Left ventricle myocardium inferior (tissue), 1 donor: ENCODE results near the gene SLC24A3. TPM values are rescaled to one million over a fixed set of nuclear protein-coding genes. Genes with fewer than 3 reads are reported as not detected.

ENCODE experiments used
- DNase-seq: peaks from one replicate; pipeline ENCODE4 v3.0.0-alpha.2; 2020
- H3K27ac ChIP-seq: fragments of 200-600 bp; replicated peaks from 2 replicates; pipeline ENCODE4 v1.8.0; 2021
- H3K27me3 ChIP-seq: fragments of 200-600 bp; 2 replicates; pipeline ENCODE4 v1.8.0; 2021; ENCODE audit warnings: low read depth
- H3K36me3 ChIP-seq: fragments of 200-600 bp; 2 replicates; pipeline ENCODE4 v1.8.0; 2021
- H3K4me1 ChIP-seq: fragments of 200-600 bp; 2 replicates; pipeline ENCODE4 v1.8.0; 2021
- H3K4me3 ChIP-seq: fragments of 200-600 bp; 2 replicates; pipeline ENCODE4 v1.8.0; 2021; ENCODE audit warnings: mild to moderate bottlenecking, moderate library complexity
- H3K9me3 ChIP-seq: fragments of 200-600 bp; replicated peaks from 2 replicates; pipeline ENCODE4 v1.8.0; 2021
- intact Hi-C: fragments of 100-400 bp; cut with micrococcal nuclease; formaldehyde crosslinking; loops from one replicate; pipeline ENCODE4 v1.11.0; 2022
- total RNA-seq: library from RNA; stranded (reverse); fragmentation: NEBNext Ultra II Directional; extraction: Animal tissue kit (Norgen Biotek cat#: 25700); gene quantifications from one replicate; pipeline ENCODE4 v1.2.1, GENCODE V29; 2021
- TF ChIP-seq, protein P1 (sequence below): fragments of 200-600 bp; IDR thresholded peaks from 2 replicates; pipeline ENCODE4 v1.8.0; 2021; ENCODE audit warnings: antibody characterized with exemption, mild to moderate bottlenecking, borderline replicate concordance
- donor health status: DM: no; HTN: yes; CAD: no; lungs with severe emphysema.

The SLC24A3 gene
- total RNA-seq, 1 donor from 2014 or later, result 1.3 TPM

DNA sequence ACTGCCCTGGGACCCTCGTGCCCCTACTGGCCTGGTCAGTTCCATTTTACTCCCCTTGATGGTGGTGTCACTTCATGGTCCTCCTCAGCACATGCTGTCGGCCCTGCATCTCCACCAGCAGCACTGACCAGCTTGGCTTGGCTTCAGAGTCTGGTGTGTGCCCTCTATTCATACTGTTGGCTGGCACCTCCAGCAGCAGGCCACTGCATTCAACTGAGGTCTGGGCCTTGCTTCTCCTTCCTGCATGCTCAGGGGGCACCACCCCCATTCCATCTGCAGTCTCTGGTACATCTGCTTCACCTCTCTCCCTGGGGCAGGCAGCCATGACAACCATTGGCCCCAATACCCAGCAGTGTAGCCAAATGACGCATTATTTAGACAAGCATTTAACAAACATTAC is 155.9 kb downstream of the SLC24A3 start:
- no peak for DNase-seq
- TF ChIP-seq, protein P1, sequence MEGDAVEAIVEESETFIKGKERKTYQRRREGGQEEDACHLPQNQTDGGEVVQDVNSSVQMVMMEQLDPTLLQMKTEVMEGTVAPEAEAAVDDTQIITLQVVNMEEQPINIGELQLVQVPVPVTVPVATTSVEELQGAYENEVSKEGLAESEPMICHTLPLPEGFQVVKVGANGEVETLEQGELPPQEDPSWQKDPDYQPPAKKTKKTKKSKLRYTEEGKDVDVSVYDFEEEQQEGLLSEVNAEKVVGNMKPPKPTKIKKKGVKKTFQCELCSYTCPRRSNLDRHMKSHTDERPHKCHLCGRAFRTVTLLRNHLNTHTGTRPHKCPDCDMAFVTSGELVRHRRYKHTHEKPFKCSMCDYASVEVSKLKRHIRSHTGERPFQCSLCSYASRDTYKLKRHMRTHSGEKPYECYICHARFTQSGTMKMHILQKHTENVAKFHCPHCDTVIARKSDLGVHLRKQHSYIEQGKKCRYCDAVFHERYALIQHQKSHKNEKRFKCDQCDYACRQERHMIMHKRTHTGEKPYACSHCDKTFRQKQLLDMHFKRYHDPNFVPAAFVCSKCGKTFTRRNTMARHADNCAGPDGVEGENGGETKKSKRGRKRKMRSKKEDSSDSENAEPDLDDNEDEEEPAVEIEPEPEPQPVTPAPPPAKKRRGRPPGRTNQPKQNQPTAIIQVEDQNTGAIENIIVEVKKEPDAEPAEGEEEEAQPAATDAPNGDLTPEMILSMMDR, result no peak
- Histone ChIP-seq H3K27me3 (no peaks in the 10 kb centered on the region), H3K4me1 (no peaks in the 10 kb centered on the region), H3K36me3 (no peaks in the 10 kb centered on the region), H3K27ac (no peak overlapping the region), H3K9me3 (no peaks in the 10 kb centered on the region), H3K4me3 (no peak overlapping the region)
- intact Hi-C loops, result no loop called here

DNA sequence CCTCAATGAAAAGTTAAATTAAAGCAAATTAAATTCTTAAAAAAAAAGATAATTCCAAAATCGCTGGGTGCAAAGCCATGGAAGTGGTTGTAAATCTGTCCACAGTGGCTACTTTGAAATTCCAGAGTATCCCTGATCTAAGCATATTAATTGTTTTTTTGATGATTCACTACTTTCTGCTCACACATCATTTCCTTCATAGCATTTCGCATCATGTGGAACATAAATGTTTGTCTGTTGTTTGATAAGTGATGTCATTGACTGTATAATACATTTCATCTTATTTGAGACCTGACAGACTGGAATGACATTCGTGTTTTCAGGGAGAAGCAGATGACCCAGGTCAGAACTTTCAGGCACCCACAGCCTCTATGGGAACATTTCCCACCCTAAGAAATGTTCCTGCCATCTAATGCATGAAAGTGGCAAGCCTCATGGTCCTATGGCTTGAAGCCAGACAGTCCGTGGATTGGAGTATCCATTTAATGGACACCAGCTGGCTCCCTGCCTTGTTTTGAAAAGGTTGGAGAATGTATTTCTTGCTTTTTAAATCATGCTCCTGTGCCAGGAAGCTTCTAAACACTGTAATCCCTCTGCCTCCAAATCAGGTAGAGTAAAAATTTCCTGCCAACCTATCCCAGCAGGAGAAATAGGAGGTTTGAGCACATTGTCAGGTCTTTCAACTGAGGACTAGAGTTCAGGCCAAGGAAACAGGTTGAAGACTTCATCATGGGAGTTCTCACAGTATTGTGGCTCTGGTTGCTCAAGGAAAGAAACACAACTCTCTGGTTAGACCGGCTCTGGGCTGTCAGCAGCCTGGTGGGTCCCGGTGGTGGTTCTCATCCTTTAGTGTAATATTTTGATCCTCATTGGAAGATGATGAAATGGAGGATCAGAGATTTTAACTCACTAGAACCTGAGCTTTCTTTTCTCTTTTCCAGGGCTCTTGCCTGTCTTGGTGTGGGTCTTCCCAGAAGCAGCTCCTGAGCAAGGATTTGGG is 157.9 kb downstream of the SLC24A3 start:
- H3K36me3 ChIP-seq, result no peaks in the 10 kb centered on the region
- no peak for DNase-seq
- no peak overlapping the region for H3K4me3 ChIP-seq
- no peaks in the 10 kb centered on the region for H3K27me3 ChIP-seq
- H3K9me3 ChIP-seq, result no peaks in the 10 kb centered on the region
- intact Hi-C loops, result no loop called here
- no peak overlapping the region for H3K27ac ChIP-seq
- TF ChIP-seq, protein P1, result no peak
- H3K4me1 ChIP-seq, result peaks cover 1% of the 10 kb centered on the region

DNA sequence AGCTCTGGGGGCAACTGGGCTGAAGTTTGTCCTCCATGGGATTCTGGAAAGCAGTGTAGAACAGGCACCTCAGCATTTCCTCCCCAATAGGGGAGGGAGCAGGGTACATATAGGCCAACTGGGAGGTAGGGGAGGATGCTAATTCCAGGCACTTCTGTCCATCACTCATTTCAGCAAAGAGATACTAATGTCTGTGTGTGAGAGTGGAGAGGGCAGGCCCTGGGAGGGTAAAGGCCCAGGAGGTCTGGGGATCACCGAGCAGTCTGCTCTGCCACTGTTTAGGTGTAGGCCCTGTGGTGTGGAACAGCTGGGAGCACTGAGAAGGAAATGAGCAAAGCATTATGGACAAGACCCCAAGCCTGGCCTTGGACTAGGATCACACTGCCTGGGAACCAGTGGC is 158.7 kb downstream of the SLC24A3 start:
- Histone ChIP-seq H3K4me1 (peaks cover 9% of the 10 kb centered on the region), H3K36me3 (no peaks in the 10 kb centered on the region), H3K27me3 (no peaks in the 10 kb centered on the region), H3K27ac (no peak overlapping the region), H3K9me3 (no peaks in the 10 kb centered on the region), H3K4me3 (no peak overlapping the region)
- intact Hi-C loops, result no loop called here
- DNase-seq, result no peak
- TF ChIP-seq, protein P1, result no peak

DNA sequence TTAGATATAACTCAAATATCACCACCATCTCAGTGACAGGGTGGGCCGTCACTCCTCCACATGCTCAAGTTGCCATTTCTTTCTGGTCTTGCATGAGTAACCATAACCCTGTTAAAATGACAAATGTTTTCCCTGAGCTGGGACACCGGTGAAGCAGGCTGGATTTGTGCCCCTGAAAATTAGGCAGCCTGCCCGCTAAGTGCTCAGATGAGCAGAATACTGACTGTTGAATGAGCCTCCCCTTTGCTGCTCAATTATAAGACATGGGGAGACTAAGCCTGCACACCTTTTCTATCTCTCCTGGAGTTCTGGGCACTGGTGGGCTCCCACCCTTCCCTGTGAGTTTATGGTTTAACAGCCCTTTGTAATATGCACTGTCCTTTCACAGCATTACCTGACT is 161.8 kb downstream of the SLC24A3 start:
- Histone ChIP-seq H3K27me3 (no peaks in the 10 kb centered on the region), H3K27ac (no peak overlapping the region), H3K4me1 (peaks cover 15% of the 10 kb centered on the region), H3K9me3 (no peaks in the 10 kb centered on the region), H3K4me3 (no peak overlapping the region), H3K36me3 (no peaks in the 10 kb centered on the region)
- no peak for DNase-seq
- TF ChIP-seq, protein P1, result no peak
- intact Hi-C loops, result no loop called here

DNA sequence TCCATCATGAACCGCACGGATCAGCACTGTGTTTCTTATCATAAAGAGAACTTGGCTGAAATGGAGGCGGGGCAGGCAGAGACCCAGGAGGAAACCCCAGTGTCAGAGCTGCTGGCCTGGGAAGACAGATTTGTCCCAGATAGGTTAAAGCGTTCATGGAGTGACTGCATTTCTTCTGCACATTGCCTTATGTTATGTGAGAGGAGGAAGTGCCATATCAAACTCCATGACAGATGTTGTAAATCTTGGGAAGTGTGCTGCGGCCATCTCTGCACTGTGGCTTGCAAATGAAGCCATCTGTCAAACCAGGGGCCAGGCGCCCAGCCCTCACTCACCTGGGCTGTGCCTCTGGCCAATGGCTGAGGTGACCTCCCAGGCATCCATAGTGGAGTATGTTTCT is 163.0 kb downstream of the SLC24A3 start:
- no peak for DNase-seq
- Histone ChIP-seq H3K36me3 (no peaks in the 10 kb centered on the region), H3K27me3 (no peaks in the 10 kb centered on the region), H3K27ac (no peak overlapping the region), H3K4me1 (peaks cover 15% of the 10 kb centered on the region), H3K9me3 (no peaks in the 10 kb centered on the region), H3K4me3 (no peak overlapping the region)
- intact Hi-C loops, result no loop called here
- TF ChIP-seq, protein P1, result no peak
